Endothelial cell (in vitro differentiated cells): ENCODE measurements around the gene DACT1. TPM values are rescaled to one million over a fixed set of nuclear protein-coding genes. Genes with fewer than 3 reads are reported as not detected.
"Not testable (repeated sequence)": the region's sequence is repeated elsewhere in the genome, so short reads cannot be mapped to it uniquely, and the experiment has no call there.

Source experiments
- DNase-seq: peaks from one replicate; pipeline ENCODE4 v3.0.0; 2021; ENCODE audit warnings: low spot score
- H3K27ac Mint-ChIP-seq: one replicate; pipeline ENCODE4 v1.8.0; 2021; ENCODE audit warnings: mixed read lengths, inconsistent platforms; ENCODE audit not compliant: unreplicated experiment
- H3K27me3 Mint-ChIP-seq: one replicate; pipeline ENCODE4 v1.8.0; 2021; ENCODE audit warnings: mild to moderate bottlenecking, moderate library complexity, mixed read lengths, inconsistent platforms; ENCODE audit not compliant: unreplicated experiment
- H3K36me3 Mint-ChIP-seq: one replicate; pipeline ENCODE4 v1.8.0; 2021; ENCODE audit warnings: mild to moderate bottlenecking, low read depth, mixed read lengths, inconsistent platforms; ENCODE audit not compliant: unreplicated experiment
- H3K4me1 Mint-ChIP-seq: one replicate; pipeline ENCODE4 v1.8.0; 2021; ENCODE audit warnings: mild to moderate bottlenecking, mixed read lengths, inconsistent platforms; ENCODE audit not compliant: unreplicated experiment
- H3K4me3 Mint-ChIP-seq: one replicate; pipeline ENCODE4 v1.8.0; 2021; ENCODE audit warnings: mild to moderate bottlenecking, mixed read lengths, inconsistent platforms; ENCODE audit not compliant: unreplicated experiment
- H3K9me3 Mint-ChIP-seq: one replicate; pipeline ENCODE4 v1.8.0; 2021; ENCODE audit warnings: mixed read lengths, inconsistent platforms; ENCODE audit not compliant: unreplicated experiment
- CTCF ChIP-seq: fragments of 200-600 bp; sonication (generic); IDR thresholded peaks from one replicate; pipeline ENCODE4 v1.5.0; 2021; ENCODE audit warnings: antibody characterized with exemption; ENCODE audit not compliant: unreplicated experiment
- long read RNA-seq: library from polyadenylated mRNA; unstranded; transcript quantifications from one replicate; pipeline ENCODE4 v2.0.0, GENCODE V29; 2020; ENCODE audit not compliant: unreplicated experiment
- total RNA-seq: library from RNA; stranded (reverse); fragmentation: NEBNext Ultra II Directional; extraction: Animal tissue kit (Norgen Biotek cat#: 25700); gene quantifications from one replicate; pipeline ENCODE4 v1.2.1, GENCODE V29; 2021; ENCODE audit not compliant: unreplicated experiment

DACT1 gene, protein sequence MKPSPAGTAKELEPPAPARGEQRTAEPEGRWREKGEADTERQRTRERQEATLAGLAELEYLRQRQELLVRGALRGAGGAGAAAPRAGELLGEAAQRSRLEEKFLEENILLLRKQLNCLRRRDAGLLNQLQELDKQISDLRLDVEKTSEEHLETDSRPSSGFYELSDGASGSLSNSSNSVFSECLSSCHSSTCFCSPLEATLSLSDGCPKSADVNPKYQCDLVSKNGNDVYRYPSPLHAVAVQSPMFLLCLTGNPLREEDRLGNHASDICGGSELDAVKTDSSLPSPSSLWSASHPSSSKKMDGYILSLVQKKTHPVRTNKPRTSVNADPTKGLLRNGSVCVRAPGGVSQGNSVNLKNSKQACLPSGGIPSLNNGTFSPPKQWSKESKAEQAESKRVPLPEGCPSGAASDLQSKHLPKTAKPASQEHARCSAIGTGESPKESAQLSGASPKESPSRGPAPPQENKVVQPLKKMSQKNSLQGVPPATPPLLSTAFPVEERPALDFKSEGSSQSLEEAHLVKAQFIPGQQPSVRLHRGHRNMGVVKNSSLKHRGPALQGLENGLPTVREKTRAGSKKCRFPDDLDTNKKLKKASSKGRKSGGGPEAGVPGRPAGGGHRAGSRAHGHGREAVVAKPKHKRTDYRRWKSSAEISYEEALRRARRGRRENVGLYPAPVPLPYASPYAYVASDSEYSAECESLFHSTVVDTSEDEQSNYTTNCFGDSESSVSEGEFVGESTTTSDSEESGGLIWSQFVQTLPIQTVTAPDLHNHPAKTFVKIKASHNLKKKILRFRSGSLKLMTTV
- total RNA-seq, result 2.0 TPM
- long read RNA-seq, result 0 reads

DNA sequence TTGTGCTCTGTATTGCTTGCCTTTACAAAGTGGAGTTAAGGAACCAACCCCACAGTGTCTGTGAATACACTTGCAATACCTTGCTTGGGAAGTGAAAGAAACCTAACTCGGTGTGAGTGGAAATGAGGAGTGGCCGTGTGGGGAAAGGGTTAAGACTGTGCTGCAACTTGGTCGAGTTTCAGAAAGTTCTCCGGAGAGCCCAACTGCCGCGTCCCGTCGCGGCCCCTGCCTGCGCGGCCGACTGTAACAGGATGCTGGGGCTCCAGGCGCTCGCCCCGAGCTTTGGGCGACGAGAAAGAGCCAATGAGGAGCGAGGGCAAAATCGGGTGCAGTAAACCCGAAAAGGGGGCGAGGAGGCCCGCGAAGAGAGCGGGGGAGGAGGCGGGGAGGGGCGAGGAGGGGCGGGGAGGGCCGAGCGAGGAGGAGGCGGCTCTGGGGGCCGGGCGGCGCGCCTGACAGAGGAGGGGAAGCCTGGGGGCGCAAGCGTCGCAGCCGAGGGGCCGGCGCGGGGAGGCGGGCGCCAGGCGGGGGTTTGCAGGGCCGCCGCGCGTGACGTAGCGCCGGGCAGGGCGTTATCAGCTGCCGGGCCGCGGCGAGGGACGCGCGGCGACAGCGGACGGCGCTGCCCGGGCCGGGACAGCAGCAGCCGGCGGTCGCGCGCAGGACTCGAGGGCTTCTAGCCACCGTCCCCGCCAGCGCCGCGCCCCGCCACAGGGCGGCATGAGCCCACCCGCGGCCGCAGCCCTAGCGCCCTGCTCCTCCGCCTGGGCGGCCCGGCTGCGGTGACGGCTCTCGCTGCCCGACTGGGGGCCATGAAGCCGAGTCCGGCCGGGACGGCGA is at the start of gene DACT1:
Gene DACT1 (plus strand): TSS at position 572 of the 840 bp plus-strand sequence. CDS start 241 bp downstream, at position 813.
- peaks cover 32% of the 10 kb centered on the region for H3K4me1 Mint-ChIP-seq
- no peak for TF ChIP-seq CTCF
- peak; percentile 54 for DNase-seq
- H3K4me3 Mint-ChIP-seq, result peak within 1 kb of the TSS; percentile 92
- no peak within 1 kb of the TSS for H3K27ac Mint-ChIP-seq
- H3K9me3 Mint-ChIP-seq, result no peaks in the 10 kb centered on the region
- H3K27me3 Mint-ChIP-seq, result peaks cover 16% of the 10 kb centered on the region
- no peaks in the 10 kb centered on the region for H3K36me3 Mint-ChIP-seq

GRCh38 chr14:58588321-58588720 is 49.4 kb upstream of the DACT1 start:
- not testable (repeated sequence) for H3K36me3 Mint-ChIP-seq, H3K4me3 Mint-ChIP-seq, DNase-seq, H3K27ac Mint-ChIP-seq, H3K27me3 Mint-ChIP-seq, H3K4me1 Mint-ChIP-seq, H3K9me3 Mint-ChIP-seq

GRCh38 chr14:58593977-58594376 is 43.8 kb upstream of the DACT1 start:
- Mint-ChIP-seq H3K4me3 (no peak overlapping the region), H3K4me1 (no peaks in the 10 kb centered on the region), H3K9me3 (no peaks in the 10 kb centered on the region), H3K27ac (no peak overlapping the region), H3K27me3 (no peaks in the 10 kb centered on the region), H3K36me3 (no peaks in the 10 kb centered on the region)
- no peak for DNase-seq
- TF ChIP-seq CTCF, result no peak

GRCh38 chr14:58597041-58597440 is 40.7 kb upstream of the DACT1 start:
- Mint-ChIP-seq H3K27ac (no peak overlapping the region), H3K4me1 (no peaks in the 10 kb centered on the region), H3K4me3 (no peak overlapping the region), H3K27me3 (no peaks in the 10 kb centered on the region), H3K36me3 (no peaks in the 10 kb centered on the region), H3K9me3 (no peaks in the 10 kb centered on the region)
- DNase-seq, result no peak
- no peak for TF ChIP-seq CTCF
